Esophagus squamous epithelium (tissue), 4 donors: ENCODE data around the gene DAP.

ENCODE experiments used
- CTCF ChIP-seq, 6 experiments: fragments of 450-650 bp in 4 of 6; fragments of 200-600 bp in 2 of 6; sonication (generic) in 2 of 6; IDR thresholded peaks; one replicate each; pipeline ENCODE4 v1.5.1; 2016 to 2019; ENCODE audit warnings: antibody characterized with exemption in 6 of 6, mild to moderate bottlenecking in 4 of 6, moderate library complexity in 4 of 6
- POLR2A ChIP-seq, 4 donors: fragments of 450-650 bp; IDR thresholded peaks; one replicate each; pipeline ENCODE4 v1.6.1; 2017; ENCODE audit warnings: antibody characterized with exemption in 4 of 4, mild to moderate bottlenecking in 4 of 4, moderate library complexity in 3 of 4

GRCh38 chr5:10642367-10642766 lies 118.7 kb downstream of the DAP start:
- TF ChIP-seq CTCF (IDR thresholded peaks at IDR 0.05) (no peak), POLR2A (IDR thresholded peaks at IDR 0.05) (no peak)
